Activated T-cell treated with anti-CD3 and anti-CD28 coated beads for 24 hours (primary cell): ENCODE measurements around the gene EXOC2.

Source experiments
- DNase-seq: peaks from one replicate; pipeline ENCODE4 v3.0.0-alpha.2; 2020; ENCODE audit warnings: low read depth

EXOC2 gene

GRCh38 chr6:443621-444159, 249.2 kb downstream of the EXOC2 start:
- DNase-seq, result no peak

- no peak for DNase-seq
These were observed 251.6 kb downstream of the EXOC2 start for GRCh38 chr6:441126-441920.

GRCh38 chr6:439641-440167, 253.2 kb downstream of the EXOC2 start:
- DNase-seq, result no peak

- no peak for DNase-seq
These were observed 254.2 kb downstream of the EXOC2 start for GRCh38 chr6:438634-439170.

- DNase-seq, result no peak
These were observed 255.9 kb downstream of the EXOC2 start for GRCh38 chr6:437037-437392.

GRCh38 chr6:436308-437036, 256.5 kb downstream of the EXOC2 start:
- DNase-seq, result no peak

GRCh38 chr6:435441-436307, 257.3 kb downstream of the EXOC2 start:
- DNase-seq, result no peak
